Right renal pelvis (tissue), 4 donors: ENCODE results near the gene UNC5B. TPM values are rescaled to one million over a fixed set of nuclear protein-coding genes. Genes with fewer than 3 reads are reported as not detected.
"Not testable (repeated sequence)": the region's sequence is repeated elsewhere in the genome, so short reads cannot be mapped to it uniquely, and the experiment has no call there.

Experiments used
- DNase-seq, 4 donors: peaks; one replicate each; pipeline ENCODE4 v3.0.0-alpha.2; 2013; ENCODE audit warnings: low read depth in 4 of 4, low spot score in 3 of 4, missing footprints in 1 of 4
- polyA plus RNA-seq, 4 donors: library from polyadenylated mRNA; unstranded; fragments of 120-200 nt; gene quantifications; one replicate each; pipeline ENCODE4 v1.2.1, GENCODE V29; 2013; ENCODE audit not compliant: insufficient read length in 4 of 4

The UNC5B gene
- polyA plus RNA-seq, 4 donors = 51.1 to 74.8 (median 54.1) TPM

- no peak for DNase-seq
Observed at GRCh38 chr10:71292624-71293445, 80.5 kb downstream of the UNC5B start.

- DNase-seq = no peak
Observed at GRCh38 chr10:71293446-71294084, 81.2 kb downstream of the UNC5B start.

GRCh38 chr10:71294091-71294561 lies 81.8 kb downstream of the UNC5B start:
- DNase-seq = no peak

- no peak for DNase-seq
Observed at GRCh38 chr10:71294856-71295255, 82.5 kb downstream of the UNC5B start.

- DNase-seq = no peak
Observed at GRCh38 chr10:71295641-71296040, 83.3 kb downstream of the UNC5B start.

GRCh38 chr10:71296086-71296485 lies 83.7 kb downstream of the UNC5B start:
- DNase-seq = no peak

GRCh38 chr10:71296811-71297210 lies 84.4 kb downstream of the UNC5B start:
- DNase-seq = not testable (repeated sequence)

- no peak for DNase-seq
Observed at GRCh38 chr10:71297343-71297742, 85.0 kb downstream of the UNC5B start.

GRCh38 chr10:71299071-71299785 lies 86.9 kb downstream of the UNC5B start:
- DNase-seq = no peak

- DNase-seq = no peak
Observed at GRCh38 chr10:71300555-71301370, 88.4 kb downstream of the UNC5B start.

GRCh38 chr10:71301371-71301916 lies 89.1 kb downstream of the UNC5B start:
- no peak for DNase-seq

GRCh38 chr10:71302451-71302850 lies 90.1 kb downstream of the UNC5B start:
- DNase-seq = no peak

GRCh38 chr10:71302874-71303568 lies 90.7 kb downstream of the UNC5B start:
- DNase-seq = peak in 1 of 4 donors; percentile 34

GRCh38 chr10:71303569-71303907 lies 91.2 kb downstream of the UNC5B start:
- no peak for DNase-seq

- no peak for DNase-seq
Observed at GRCh38 chr10:71304914-71305313, 92.5 kb downstream of the UNC5B start.

- DNase-seq = no peak
Observed at GRCh38 chr10:71306979-71307378, 94.6 kb downstream of the UNC5B start.

- no peak for DNase-seq
Observed at GRCh38 chr10:71307469-71308085, 95.2 kb downstream of the UNC5B start.

- DNase-seq = no peak
Observed at GRCh38 chr10:71308244-71308643, 95.9 kb downstream of the UNC5B start.

GRCh38 chr10:71308985-71309384 lies 96.6 kb downstream of the UNC5B start:
- no peak for DNase-seq
